KMS-11 (cell line): Measurements from ENCODE around the gene TMEM179.

Source experiments
- H2AFZ ChIP-seq: fragments of 200-600 bp; sonication (generic); 2 replicates; pipeline ENCODE4 v1.6.1; 2016; ENCODE audit warnings: antibody characterized with exemption, mixed run types, low read depth
- H3K27ac ChIP-seq: fragments of 200-600 bp; sonication (generic); 2 replicates; pipeline ENCODE4 v1.6.1; 2016; ENCODE audit warnings: mild to moderate bottlenecking, mixed run types
- H3K27me3 ChIP-seq: fragments of 200-600 bp; sonication (generic); 2 replicates; pipeline ENCODE4 v1.6.1; 2017; ENCODE audit warnings: mild to moderate bottlenecking, low read depth, mixed run types, moderate library complexity; ENCODE audit not compliant: insufficient read depth
- H3K36me3 ChIP-seq: fragments of 200-600 bp; sonication (generic); 2 replicates; pipeline ENCODE4 v1.6.1; 2017; ENCODE audit warnings: mild to moderate bottlenecking, mixed run types; ENCODE audit not compliant: insufficient read depth
- H3K4me1 ChIP-seq: fragments of 200-600 bp; sonication (generic); 2 replicates; pipeline ENCODE4 v1.6.1; 2016; ENCODE audit warnings: mild to moderate bottlenecking, low read depth, mixed run types; ENCODE audit not compliant: poor library complexity, severe bottlenecking
- H3K4me2 ChIP-seq: fragments of 200-600 bp; sonication (generic); 2 replicates; pipeline ENCODE4 v1.7.0; 2016; ENCODE audit warnings: mild to moderate bottlenecking, mixed run types
- H3K4me3 ChIP-seq: fragments of 200-600 bp; sonication (generic); IDR thresholded peaks from 2 replicates; pipeline ENCODE4 v1.6.1; 2017; ENCODE audit warnings: low read depth, low read length, mixed read lengths; ENCODE audit not compliant: insufficient read depth
- H3K79me2 ChIP-seq: fragments of 200-600 bp; sonication (generic); 2 replicates; pipeline ENCODE4 v1.6.1; 2016; ENCODE audit warnings: low read depth, mixed run types; ENCODE audit not compliant: insufficient read depth
- H3K9ac ChIP-seq: fragments of 200-600 bp; sonication (generic); 2 replicates; pipeline ENCODE4 v1.6.1; 2016; ENCODE audit warnings: mild to moderate bottlenecking, mixed run types
- H4K20me1 ChIP-seq: fragments of 200-600 bp; sonication (generic); 2 replicates; pipeline ENCODE4 v1.6.1; 2016; ENCODE audit warnings: mild to moderate bottlenecking, mixed run types; ENCODE audit not compliant: insufficient read depth
- CTCF ChIP-seq: fragments of 200-600 bp; sonication (generic); conservative IDR thresholded peaks from 2 replicates; pipeline ENCODE4 v1.6.1; 2017; ENCODE audit warnings: low read depth, mild to moderate bottlenecking, antibody characterized with exemption, low read length, moderate library complexity, mixed read lengths

TMEM179 gene

GRCh38 chr14:104544362-104544961, 60.1 kb downstream of the TMEM179 start:
- Histone ChIP-seq H3K4me3 (no peak overlapping the region), H3K36me3 (no peaks in the 10 kb centered on the region), H2AFZ (no peak overlapping the region), H3K79me2 (no peaks in the 10 kb centered on the region), H3K27me3 (peaks cover 39% of the 10 kb centered on the region; the same call in 1 of the 2 replicates), H3K9ac (no peak overlapping the region), H3K4me1 (no peaks in the 10 kb centered on the region), H3K4me2 (no peak overlapping the region), H4K20me1 (no peaks in the 10 kb centered on the region), H3K27ac (no peak overlapping the region)
- no peak for TF ChIP-seq CTCF

- H2AFZ ChIP-seq: no peak overlapping the region
- no peak overlapping the region for H3K9ac ChIP-seq
- H3K4me1 ChIP-seq: no peaks in the 10 kb centered on the region
- H4K20me1 ChIP-seq: no peaks in the 10 kb centered on the region
- H3K4me2 ChIP-seq: no peak overlapping the region
- H3K27me3 ChIP-seq: peaks cover 42% of the 10 kb centered on the region; the same call in 1 of the 2 replicates
- TF ChIP-seq CTCF: no peak
- H3K27ac ChIP-seq: no peak overlapping the region
- H3K79me2 ChIP-seq: no peaks in the 10 kb centered on the region
- no peaks in the 10 kb centered on the region for H3K36me3 ChIP-seq
- H3K4me3 ChIP-seq: no peak overlapping the region
Measured at GRCh38 chr14:104542871-104543830, 61.4 kb downstream of the TMEM179 start.

- Histone ChIP-seq H3K27ac (no peak overlapping the region), H3K27me3 (peaks cover 40% of the 10 kb centered on the region; the same call in 1 of the 2 replicates), H3K4me2 (no peak overlapping the region), H3K4me1 (no peaks in the 10 kb centered on the region), H3K4me3 (no peak overlapping the region), H3K9ac (no peak overlapping the region), H2AFZ (no peak overlapping the region), H3K36me3 (no peaks in the 10 kb centered on the region), H3K79me2 (no peaks in the 10 kb centered on the region), H4K20me1 (no peaks in the 10 kb centered on the region)
- TF ChIP-seq CTCF: no peak
Measured at GRCh38 chr14:104541905-104542465, 62.6 kb downstream of the TMEM179 start.
